OCI-LY3 (cell line): Measurements from ENCODE around the gene CCDC178.

Source experiments
- H2AFZ ChIP-seq: fragments of 200-600, 300-600 bp; shearing (Covaris generic); 2 replicates; pipeline ENCODE4 v1.6.0; 2014; ENCODE audit warnings: antibody characterized with exemption, low read depth, low read length
- H3K27ac ChIP-seq: fragments of 200-600, 300-600 bp; sonication (generic); 2 replicates; pipeline ENCODE4 v1.5.1; 2014; ENCODE audit warnings: mild to moderate bottlenecking, low read length, moderate library complexity, mixed read lengths
- H3K27me3 ChIP-seq: fragments of 200-600, 300-600 bp; sonication (generic); 2 replicates; pipeline ENCODE4 v1.6.1; 2014; ENCODE audit warnings: low read depth, low read length, mixed read lengths
- H3K36me3 ChIP-seq: fragments of 200-600, 300-600 bp; sonication (generic); replicated peaks from 2 replicates; pipeline ENCODE3; 2014; ENCODE audit warnings: low read depth, low read length, mixed read lengths
- H3K4me1 ChIP-seq: fragments of 300-600, 200-600 bp; sonication (generic); 2 replicates; pipeline ENCODE4 v1.6.1; 2014; ENCODE audit warnings: low read length, mixed read lengths
- H3K4me2 ChIP-seq: fragments of 200-600, 300-600 bp; sonication (generic); 2 replicates; pipeline ENCODE4 v1.6.1; 2014; ENCODE audit warnings: low read length, mixed read lengths
- H3K4me3 ChIP-seq: fragments of 300-600, 200-600 bp; sonication (generic); 2 replicates; pipeline ENCODE4 v1.5.1; 2014; ENCODE audit warnings: antibody characterized with exemption, mild to moderate bottlenecking, low read length, moderate library complexity
- H3K79me2 ChIP-seq: fragments of 300-600, 200-600 bp; shearing (Covaris generic); 2 replicates; pipeline ENCODE4 v1.6.1; 2014; ENCODE audit warnings: mild to moderate bottlenecking, low read length, mixed read lengths
- H3K9ac ChIP-seq: fragments of 300-600, 200-600 bp; shearing (Covaris generic); 2 replicates; pipeline ENCODE4 v1.6.0; 2014; ENCODE audit warnings: mild to moderate bottlenecking, low read length, moderate library complexity
- H3K9me3 ChIP-seq: fragments of 200-600, 300-600 bp; shearing (Covaris generic); 2 replicates; pipeline ENCODE4 v1.6.1; 2014; ENCODE audit warnings: low read length, mixed read lengths; ENCODE audit not compliant: insufficient read depth
- H4K20me1 ChIP-seq: fragments of 200-600, 300-600 bp; sonication (generic); 2 replicates; pipeline ENCODE4 v1.6.1; 2016; ENCODE audit warnings: low read length, mixed read lengths; ENCODE audit not compliant: insufficient read depth
- EZH2phosphoT487 ChIP-seq: fragments of 200-600 bp; shearing (Covaris generic); IDR thresholded peaks from 2 replicates; pipeline ENCODE4 v1.6.1; 2018; ENCODE audit warnings: antibody characterized with exemption, mixed run types, low read depth
- TF ChIP-seq, protein P1 (sequence below): fragments of 200-600, 300-600 bp; sonication (generic); IDR thresholded peaks from 2 replicates; pipeline ENCODE4 v1.5.1; 2014; ENCODE audit warnings: antibody characterized with exemption, low read length, low read depth

Gene CCDC178

DNA sequence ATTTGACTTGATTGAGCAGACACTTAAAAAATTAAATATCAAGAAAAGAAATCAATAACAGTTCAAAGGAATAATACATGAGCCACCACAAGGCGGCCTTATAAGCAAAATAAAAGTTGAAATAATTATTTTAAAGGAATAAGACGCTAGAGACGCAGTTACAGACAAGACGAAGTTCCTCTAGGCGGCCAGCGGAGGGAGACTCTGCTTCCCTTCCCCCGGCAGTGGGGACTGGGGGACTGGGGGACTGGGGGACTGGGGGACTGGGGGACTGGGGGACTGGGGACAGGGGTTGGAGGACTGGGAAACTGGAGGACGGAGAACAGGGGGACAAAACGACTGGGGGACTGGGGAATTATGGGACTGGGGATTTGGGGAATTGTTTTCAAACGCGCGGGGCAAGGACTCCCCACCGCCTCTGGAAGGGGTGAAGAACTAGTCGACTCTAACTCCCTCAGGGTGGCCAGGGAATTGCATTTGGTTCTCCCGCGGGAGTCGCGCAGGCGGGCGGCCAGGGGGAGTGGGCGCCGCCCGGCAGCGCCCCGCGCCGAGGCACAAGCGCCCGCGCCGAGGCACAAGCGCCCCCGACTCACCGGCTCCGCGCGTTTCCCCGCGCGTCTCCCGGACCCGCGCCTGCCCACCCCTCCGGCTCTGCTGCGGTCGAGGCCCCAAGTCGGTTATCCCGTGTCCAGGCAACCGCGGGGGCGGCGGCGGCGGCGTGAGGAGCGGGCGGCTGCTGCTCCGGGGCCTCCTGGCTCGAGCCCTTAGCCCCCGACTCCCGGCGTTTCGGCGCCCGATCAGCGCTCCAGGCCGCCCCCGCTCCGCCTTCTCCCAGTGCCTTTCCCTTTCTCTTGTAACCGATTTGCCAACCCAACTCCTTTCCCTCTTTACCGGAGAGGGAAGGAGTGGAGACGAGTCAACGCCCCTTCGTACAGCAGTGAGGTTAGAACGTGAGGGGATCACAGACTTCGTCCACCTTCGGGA, at the start of gene CCDC178:
Gene CCDC178 (minus strand): TSS at position 662 of the 984 bp plus-strand sequence. CDS start 28,633 bp downstream, outside the sequence.
- H3K79me2 ChIP-seq: no peaks in the 10 kb centered on the region
- H3K36me3 ChIP-seq: no peaks in the 10 kb centered on the region
- H3K27ac ChIP-seq: no peak within 1 kb of the TSS
- H3K9me3 ChIP-seq: no peaks in the 10 kb centered on the region
- H3K4me1 ChIP-seq: no peaks in the 10 kb centered on the region
- H4K20me1 ChIP-seq: no peaks in the 10 kb centered on the region
- H2AFZ ChIP-seq: no peak within 1 kb of the TSS
- H3K9ac ChIP-seq: no peak within 1 kb of the TSS
- no peak within 1 kb of the TSS for H3K4me2 ChIP-seq
- H3K4me3 ChIP-seq: no peak within 1 kb of the TSS
- H3K27me3 ChIP-seq: no peaks in the 10 kb centered on the region
- no peak for TF ChIP-seq EZH2phosphoT487
- TF ChIP-seq, protein P1, sequence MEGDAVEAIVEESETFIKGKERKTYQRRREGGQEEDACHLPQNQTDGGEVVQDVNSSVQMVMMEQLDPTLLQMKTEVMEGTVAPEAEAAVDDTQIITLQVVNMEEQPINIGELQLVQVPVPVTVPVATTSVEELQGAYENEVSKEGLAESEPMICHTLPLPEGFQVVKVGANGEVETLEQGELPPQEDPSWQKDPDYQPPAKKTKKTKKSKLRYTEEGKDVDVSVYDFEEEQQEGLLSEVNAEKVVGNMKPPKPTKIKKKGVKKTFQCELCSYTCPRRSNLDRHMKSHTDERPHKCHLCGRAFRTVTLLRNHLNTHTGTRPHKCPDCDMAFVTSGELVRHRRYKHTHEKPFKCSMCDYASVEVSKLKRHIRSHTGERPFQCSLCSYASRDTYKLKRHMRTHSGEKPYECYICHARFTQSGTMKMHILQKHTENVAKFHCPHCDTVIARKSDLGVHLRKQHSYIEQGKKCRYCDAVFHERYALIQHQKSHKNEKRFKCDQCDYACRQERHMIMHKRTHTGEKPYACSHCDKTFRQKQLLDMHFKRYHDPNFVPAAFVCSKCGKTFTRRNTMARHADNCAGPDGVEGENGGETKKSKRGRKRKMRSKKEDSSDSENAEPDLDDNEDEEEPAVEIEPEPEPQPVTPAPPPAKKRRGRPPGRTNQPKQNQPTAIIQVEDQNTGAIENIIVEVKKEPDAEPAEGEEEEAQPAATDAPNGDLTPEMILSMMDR: no peak

- Histone ChIP-seq H4K20me1 (no peaks in the 10 kb centered on the region), H3K4me2 (no peak overlapping the region), H3K27me3 (no peaks in the 10 kb centered on the region), H3K36me3 (no peaks in the 10 kb centered on the region), H3K79me2 (no peaks in the 10 kb centered on the region), H3K4me3 (no peak overlapping the region), H3K9ac (no peak overlapping the region), H3K27ac (no peak overlapping the region), H2AFZ (no peak overlapping the region), H3K4me1 (no peaks in the 10 kb centered on the region), H3K9me3 (no peaks in the 10 kb centered on the region)
- no peak for TF ChIP-seq EZH2phosphoT487
- TF ChIP-seq, protein P1: no peak
Observed at GRCh38 chr18:33483908-33484307, 43.4 kb upstream of the CCDC178 start.

DNA sequence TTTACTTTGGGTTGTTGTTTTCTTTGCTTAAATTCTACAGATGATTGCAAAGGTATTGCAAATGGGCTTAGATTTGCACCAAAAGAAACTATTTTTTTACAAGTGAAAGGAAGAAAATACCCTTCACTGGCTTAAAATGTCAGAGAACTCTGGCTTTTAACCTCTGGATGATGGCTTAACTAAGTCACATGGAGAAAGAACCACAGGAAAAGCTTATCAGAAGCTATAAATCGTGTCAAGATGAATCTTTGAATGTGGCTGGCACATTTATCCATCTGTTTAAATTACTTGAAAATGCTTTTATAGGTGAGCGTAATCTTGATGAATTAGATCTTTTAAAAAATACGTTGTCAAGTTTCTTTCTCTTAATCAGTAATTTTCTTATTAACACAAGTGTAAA, 32.0 kb upstream of the CCDC178 start:
- Histone ChIP-seq H4K20me1 (no peaks in the 10 kb centered on the region), H3K27ac (no peak overlapping the region), H3K36me3 (no peaks in the 10 kb centered on the region), H3K4me1 (no peaks in the 10 kb centered on the region), H3K79me2 (no peaks in the 10 kb centered on the region), H3K27me3 (no peaks in the 10 kb centered on the region), H3K4me2 (peak overlapping the region; percentile 28), H3K9ac (no peak overlapping the region), H2AFZ (peak overlapping the region; percentile 67), H3K9me3 (no peaks in the 10 kb centered on the region), H3K4me3 (peak overlapping the region; percentile 30)
- TF ChIP-seq, protein P1: no peak
- TF ChIP-seq EZH2phosphoT487: no peak

DNA sequence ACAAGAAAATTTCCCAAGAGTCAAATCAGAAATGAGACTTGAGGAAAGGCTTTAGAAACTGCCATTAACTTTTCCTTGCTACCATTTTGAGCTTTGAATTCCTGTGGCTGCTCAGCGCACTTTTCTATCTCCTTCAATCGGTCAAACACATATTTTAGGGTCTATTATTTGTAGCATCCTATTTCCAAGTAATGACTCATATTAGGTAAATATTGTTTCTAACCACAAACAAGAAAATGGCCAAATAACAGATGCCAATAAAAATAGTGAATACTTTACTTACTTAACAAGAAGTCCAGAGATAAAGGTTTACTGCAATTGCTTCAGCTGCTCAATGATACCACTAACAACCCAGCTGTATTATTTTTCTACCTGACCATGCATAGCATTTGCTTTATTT, 29.7 kb upstream of the CCDC178 start:
- H3K79me2 ChIP-seq: no peaks in the 10 kb centered on the region
- H3K9ac ChIP-seq: no peak overlapping the region
- H3K9me3 ChIP-seq: no peaks in the 10 kb centered on the region
- no peaks in the 10 kb centered on the region for H4K20me1 ChIP-seq
- no peak overlapping the region for H2AFZ ChIP-seq
- H3K4me1 ChIP-seq: no peaks in the 10 kb centered on the region
- no peak overlapping the region for H3K4me2 ChIP-seq
- no peak overlapping the region for H3K4me3 ChIP-seq
- no peak overlapping the region for H3K27ac ChIP-seq
- H3K36me3 ChIP-seq: no peaks in the 10 kb centered on the region
- H3K27me3 ChIP-seq: no peaks in the 10 kb centered on the region
- no peak for TF ChIP-seq EZH2phosphoT487
- TF ChIP-seq, protein P1: no peak
